8988T (cell line): ENCODE measurements around the gene LRRC74A.

Source experiments
- DNase-seq: peaks from one replicate; pipeline ENCODE4 v3.0.0; 2011

The LRRC74A gene

DNA sequence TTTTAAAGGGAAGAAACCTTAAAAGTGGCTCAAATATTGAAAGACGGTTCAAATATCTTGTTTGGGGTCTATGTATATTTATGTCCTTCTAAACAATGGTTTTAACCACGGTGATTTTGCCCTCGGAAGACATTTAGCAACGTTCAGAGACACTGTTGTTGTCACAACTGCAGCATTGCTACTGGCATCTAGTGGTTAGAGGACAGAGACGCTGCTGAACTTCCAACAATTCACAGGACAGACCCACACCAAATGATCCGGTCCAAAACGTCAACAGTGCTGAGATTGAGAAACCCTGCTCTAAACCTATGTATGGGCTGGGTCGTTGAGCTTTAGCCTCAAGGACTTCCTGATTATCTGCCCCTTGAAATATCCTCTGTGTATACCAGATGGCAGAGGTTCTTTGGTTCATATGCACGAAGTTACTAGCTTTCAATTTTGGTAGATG lies 15.2 kb upstream of the LRRC74A start:
- DNase-seq, result no peak

DNA sequence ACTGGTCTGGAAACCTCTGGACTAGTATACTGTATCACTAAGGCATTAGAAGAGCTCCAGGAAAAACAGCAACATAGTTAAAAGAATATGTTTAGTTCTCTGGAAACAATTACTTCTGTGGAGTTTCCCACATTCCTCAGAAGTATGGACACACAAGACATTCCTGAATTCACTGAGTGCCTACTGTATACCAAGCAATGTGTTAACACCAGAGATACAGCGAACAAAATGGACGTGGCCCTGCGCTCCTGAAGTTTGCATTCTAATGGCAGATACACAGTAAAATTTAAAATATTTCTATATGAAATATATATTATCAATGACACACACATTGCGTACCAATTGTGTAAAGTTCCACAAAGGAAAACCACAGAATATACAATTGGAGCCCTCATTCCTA lies 14.6 kb upstream of the LRRC74A start:
- no peak for DNase-seq

DNA sequence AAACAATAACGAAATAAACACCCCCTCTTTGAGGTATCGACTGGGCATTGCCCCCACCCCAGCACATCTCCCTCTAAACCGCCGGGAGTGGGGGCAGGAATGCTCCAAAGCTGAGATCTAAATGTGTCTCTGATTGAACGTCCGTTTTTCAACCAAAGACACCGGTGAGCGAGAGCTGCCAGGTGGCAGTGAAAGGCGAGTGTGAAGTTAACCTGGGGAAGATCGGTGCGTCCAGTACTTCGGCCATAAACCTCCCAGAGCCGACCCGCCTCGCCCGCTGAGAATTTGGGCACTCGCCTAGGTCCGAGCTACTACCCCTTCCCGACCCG lies 14.2 kb upstream of the LRRC74A start:
- DNase-seq, result no peak

DNA sequence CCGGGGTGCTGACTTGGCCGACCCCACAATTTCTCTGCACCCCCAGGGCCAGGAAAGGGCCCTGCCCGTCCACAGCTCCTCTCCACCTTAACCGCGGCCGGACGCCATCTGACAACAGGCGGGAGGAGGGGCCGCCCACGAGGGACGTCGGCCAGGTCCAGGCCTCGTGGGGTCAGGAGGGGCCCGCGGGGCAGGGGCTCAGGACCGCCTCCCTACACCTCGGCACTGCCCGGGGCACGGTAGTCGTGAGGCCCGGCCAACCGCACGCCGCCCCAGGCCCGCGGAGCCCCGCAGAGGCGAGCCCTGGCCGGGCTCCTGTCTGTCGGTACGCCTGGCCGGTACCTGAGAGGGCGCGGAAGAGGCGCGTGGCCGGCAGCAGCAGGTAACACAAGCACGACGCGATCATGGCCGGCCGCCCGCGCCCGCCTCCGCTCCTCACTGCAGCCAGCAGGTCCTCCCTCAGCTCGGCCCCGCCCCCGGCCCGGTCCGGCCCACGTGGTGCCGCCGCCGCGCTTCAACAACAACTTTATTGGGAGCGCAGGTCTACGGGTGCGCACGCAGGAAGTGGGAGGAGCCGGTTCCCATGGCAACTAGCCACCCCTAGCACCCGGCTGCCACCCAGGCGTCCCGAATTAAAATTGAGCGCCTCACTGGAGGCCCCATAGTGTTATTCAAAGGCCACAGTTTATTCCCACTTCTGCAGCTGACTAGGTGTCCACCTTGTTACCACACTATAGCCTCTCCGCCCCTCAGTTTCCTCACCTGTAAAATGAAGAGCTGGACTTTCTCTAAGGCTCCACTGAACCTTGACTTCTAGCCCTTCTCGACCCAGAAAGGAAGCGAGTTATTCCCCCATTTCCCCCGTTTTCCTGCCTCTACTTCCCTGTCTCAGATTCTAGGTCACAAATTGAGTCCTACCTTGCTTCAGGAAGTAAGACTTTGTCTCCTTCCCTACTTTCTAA lies 13.5 kb upstream of the LRRC74A start, which contains the start of gene ANGEL1:
Gene ANGEL1 (minus strand): TSS at position 461 of the 962 bp plus-strand sequence. CDS start 55 bp downstream, at position 406.
- DNase-seq, result peak; percentile 67

DNA sequence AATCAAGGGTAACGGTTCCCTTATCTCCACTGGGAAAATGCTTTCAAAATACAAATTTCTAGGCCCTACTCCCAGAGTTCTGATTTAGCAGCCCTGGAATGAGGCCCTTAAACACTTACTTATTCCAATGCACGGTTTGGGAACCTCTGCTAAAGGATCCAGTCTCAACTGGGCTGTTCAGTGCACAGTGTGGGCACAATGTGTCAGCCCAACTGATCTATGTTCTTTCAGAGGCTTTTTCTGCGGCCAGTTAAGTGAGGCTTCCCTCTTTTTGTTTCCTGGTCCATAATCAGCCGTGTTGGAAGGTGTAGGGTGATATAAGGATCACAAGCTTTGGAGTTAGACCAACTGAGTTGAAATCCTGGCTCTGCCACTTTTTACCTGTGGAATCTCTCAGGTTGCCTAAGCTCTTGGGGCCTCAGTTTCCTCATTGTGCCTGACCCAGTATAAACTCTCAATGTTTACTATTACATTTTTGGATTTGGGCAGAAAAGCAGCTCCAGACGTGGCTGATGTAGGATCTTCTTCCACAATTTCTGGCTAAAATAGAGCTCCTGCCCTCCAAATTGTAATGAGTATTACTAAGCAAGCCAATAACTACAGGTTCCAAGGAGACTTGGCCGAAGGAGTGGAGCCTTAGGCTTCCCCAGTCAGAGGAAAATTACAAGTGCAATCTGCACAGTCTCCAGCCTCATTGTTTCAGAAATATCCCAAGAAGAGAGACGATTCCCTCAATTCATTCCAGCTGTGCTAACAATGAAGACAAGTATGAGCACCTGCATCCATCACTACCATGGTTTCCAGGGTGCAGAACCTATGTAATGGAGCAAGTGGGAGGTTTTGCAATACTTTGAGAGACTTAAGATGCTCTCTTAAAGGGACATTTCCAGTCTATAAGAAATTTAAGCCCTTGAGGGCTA lies 11.2 kb upstream of the LRRC74A start:
- no peak for DNase-seq

DNA sequence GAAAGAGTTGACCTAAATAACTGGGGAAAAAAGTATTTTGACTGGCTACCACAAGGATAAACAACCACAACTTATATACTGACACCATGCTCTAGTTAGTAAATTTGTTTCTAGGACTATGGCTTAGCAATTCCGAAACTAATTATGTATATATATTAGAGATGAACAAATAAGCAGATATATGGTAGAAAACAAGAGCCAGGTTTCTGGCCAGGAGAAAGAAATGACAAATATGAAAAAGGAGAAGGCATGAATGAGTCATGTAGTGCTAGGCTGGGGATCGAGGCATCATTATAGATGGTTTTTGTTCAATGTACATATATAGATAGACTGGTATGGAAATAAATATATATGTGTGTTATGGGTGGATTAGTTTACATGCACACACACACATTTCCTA lies 5.5 kb upstream of the LRRC74A start:
- no peak for DNase-seq

DNA sequence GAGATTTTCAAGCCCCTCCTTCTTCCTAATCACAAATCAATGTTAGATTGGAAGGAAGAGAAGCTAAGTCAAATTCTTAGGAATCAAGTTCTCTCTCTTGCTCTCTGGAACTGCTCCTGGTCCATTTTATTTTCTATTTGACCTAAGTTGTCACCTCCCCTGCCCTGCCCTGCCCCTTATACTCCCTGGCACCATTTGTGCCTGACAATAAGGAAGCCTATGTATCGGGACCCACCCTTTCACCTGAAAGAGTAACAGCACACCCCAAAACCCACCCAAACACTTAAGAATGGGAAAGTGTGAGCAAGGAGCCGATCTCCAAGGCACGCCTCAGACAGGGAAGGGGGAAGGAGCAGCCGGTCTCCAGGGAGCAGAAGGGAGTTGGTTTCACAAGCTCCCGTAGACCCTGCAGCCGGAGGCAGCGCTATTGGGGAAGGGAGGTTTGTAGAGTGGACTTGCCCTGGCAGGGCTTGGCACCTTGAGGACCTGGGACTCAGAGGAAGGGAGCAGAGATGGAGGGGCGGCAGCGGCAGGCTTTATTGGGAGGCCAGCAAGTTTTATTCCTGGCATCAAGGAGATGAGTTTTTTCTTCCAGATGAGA lies 1.6 kb downstream of the LRRC74A start:
- no peak for DNase-seq

DNA sequence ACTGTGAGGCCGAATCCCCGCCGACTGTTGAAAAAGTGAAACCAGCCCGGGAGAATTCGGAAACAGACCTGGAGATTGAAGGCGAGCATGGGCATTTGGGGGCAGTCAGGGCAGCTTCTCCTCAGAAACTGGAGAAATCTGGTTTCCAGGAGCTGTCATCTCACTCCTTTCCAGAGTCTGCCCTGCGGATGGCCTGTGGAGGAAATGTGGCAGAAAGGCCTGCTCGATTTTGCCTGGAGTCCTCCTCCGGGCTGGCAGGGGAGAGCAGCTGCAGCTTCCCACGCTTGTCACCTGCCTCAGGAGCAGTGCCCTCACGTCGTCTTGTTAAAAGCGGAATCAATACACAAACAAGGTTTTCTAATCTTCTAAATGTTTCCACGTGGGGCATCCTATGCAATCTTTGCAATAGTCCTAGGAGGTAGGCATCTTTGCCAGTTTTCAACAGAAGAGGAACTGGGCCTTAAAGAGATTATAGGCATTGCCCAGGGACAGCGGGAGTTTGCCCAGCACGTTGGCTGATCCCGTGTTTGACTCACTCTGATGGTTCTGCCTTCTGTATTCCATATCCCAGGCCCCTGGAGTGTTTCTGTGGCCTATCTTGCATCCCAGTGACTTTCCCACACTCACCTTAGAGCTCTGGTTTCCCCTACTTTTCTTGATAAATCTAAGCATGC lies 2.3 kb downstream of the LRRC74A start:
- no peak for DNase-seq

DNA sequence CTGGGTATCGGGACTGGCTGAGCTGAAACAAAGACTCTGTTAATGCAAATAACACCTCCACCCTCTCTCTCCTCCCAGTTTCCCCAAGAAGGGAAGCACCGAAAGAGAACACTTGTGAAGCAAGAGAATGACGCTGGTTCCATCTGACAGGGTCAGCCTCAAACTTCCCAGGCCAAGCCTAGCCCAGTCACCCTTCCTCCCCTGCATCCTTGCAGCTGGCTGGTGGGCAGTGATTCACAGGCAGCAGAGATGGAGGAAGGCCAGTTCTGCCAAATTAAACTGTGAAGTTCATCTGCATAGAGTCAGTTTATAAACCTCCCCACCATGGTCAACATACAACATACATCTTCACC lies 2.8 kb downstream of the LRRC74A start:
- no peak for DNase-seq

DNA sequence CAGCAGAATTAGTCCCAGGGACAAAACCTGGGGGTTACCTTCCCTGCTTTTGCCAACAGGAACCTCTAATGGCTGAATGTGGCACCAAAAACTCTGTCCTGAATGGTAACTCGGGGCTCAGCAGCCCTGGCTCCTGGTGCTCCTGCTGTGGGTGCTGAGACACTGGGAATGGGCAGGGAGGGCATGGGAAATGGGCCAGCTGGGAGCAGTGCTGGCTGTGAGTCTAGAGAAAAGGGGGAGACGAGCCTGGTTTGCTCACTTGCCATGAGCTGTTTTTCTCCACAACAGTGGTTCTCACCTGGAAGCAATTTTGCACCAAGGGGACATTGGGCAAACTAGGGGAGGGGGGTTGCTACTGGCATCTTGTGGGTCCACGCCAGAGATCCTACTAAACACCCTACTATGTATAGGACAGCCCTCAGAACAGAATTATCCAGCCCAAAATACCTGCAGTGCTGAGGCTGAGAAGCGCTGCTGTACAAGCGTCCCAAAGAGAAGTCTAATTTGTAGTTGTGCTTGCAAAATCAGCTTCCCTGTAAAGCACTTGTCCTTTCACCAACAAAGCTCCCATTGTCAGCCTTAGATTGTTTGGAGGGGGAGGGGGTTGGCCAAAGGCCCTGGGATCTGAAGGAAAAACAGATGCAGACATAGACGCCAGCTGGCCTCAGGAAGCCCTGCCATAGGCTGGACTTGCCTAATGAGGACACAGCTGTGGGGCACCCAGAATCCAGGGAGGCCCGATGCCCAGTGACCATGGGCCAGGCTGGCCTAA lies 3.6 kb downstream of the LRRC74A start:
- DNase-seq, result no peak

DNA sequence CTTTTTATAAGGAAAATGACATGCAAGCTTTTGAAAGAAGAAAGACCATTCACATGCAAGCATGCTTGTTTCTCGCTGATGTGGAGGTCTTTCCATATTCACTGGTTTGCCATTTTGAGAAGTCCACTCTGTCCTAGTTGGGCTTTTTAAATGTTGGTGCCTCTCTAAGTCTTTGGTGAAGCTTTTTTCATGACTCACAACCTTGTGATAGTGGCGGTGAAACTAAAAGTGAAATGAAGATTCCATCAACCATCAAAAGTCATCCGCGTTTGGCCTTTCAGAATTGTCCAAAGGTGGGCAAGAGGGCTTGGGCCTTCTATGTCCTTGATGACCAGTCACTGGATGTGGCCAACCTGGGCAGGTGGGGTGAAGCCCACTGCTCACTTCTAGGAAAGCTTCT lies 4.3 kb downstream of the LRRC74A start:
- DNase-seq, result no peak

DNA sequence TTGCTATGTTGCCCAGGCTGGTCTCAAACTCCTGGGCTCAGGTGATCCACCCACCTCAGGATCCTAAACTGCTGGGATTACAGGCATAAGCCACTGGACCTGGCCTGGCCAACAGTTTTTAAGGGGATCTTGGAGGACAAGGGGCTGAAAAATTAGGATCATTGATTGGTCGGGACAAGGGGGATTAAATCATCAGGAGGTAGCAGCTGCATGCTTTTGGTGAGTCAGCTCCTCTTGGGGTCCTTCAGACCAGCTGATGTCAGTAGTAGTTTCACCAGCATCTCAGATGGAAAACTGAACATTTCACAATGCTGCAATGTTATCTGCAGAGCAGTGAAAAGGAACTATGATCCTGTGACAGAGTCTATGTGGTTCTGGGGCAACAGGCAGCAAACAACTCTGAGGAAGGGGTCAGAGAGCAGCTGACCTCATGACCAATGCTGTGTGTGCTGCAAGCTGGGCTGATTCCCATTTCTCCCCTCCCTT lies 6.3 kb downstream of the LRRC74A start:
- no peak for DNase-seq

DNA sequence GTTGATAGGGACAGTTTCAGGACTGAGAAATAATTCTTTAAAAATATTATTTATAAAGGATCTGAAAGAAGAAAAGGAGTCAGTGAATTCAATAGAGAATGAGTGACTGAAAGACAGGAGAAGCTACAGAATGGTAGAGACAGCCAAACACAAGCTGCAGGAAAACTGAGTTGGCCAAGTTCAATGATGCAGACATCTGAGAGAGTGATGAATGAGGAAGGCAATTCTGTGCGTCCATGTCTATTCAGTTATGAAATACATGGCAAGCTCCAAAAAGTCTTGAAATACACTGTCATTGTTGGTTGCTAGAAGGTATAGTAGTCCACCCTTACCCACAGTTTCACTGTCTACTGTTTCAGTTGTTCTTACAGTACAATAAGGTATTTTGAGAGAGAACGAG lies 6.8 kb downstream of the LRRC74A start:
- DNase-seq, result no peak

DNA sequence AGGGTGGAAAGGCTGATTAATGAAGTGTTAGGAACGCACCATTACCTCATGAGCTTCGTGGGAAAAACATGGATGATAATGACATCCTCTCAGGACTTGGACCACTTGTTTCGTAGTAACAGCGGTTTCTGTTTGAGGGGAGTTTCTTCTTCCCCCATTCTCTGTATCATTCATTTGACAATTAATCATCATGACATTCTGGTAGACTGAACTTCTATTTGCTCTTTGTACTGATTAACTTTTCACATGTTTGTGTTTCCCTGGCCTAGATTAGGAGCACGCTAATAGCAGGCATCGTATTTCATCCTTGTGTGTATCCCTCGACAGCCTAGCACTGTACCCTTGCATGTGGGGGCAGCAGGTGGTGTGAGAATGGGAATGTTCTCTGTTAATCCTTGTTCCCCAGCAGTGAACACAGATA lies 8.0 kb downstream of the LRRC74A start:
- no peak for DNase-seq

DNA sequence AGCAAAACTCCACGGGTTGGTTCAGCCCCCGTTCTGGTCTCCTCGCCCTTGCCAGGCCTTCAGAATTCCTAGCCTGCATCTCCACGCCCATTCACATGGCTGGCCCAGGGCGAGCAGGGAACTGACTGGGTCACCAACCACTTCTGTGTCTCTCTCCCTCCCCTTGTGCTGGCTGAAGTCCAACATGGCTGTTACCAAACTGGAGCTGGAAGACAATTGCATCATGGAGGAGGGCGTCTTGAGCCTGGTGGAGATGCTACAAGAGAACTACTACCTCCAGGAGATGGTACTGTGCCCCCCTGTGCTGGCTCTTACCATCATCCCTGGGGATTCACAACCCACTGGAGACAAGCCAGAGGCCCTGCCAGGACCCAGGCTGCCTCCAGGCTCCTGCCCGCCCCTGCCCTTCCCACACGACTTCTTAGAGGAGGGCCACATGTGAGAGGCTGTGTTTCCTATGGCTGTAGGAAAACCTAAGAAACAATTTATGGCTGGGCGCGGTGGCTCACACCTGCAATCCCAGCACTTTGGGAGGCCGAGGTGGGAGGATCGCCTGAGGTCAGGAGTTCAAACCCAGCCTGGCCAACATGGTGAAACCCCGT lies 9.9 kb downstream of the LRRC74A start:
- DNase-seq, result no peak

DNA sequence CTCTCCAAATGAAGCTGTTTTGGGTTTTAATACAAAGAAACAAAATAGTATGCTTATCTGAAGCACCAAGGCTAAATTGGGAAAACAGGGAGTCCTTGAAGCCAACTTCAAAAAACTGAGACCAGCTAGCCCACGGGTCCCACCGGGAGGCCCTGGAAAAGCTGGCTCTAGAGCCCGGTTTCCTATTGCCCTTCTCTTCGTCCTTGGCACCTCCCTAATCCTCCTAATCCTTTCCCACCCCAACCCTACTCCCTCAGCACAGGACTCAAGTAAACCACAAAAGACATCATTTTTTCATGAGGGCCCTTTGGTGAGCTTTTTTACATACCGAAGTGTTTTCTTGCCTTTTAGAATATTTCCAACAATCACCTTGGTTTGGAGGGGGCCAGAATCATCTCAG lies 11.3 kb downstream of the LRRC74A start:
- no peak for DNase-seq

DNA sequence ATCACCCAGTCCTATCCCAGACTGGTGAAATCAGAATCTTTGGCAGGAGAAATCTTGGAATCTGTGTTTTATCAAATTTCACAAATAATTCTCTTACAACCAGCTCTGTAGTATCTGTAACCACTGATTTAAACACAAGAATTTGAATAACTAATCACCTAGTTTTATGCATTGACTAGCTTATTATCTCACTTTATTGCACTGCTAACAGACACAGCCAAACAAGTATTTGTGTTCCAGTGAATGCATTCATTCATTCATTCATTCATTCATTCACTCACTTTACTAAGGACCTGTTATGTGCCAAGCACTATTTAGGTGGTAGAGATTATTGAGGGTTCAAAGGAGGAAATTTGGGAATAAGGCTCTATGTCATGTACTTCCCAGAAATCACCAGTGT lies 16.2 kb downstream of the LRRC74A start:
- DNase-seq, result no peak

DNA sequence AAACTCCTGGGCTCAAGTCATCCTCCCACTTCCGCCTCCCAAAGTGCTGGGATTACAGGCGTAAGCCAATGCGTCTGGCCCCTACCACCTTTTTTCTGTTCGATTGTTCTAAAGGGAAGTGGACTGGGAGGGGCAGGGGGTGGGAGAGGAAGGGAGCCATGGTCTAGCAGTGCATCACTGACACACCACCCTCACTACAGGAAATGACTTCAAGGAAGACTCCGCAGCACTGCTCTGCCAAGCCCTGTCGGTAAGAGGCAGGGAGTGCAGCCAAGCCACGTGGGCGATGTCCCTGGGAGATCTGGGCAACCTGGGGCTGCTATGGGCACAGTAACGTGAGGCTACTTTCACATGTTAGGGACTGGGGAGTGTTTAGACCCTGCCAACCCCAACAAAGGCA lies 18.0 kb downstream of the LRRC74A start:
- DNase-seq, result peak; percentile 39

DNA sequence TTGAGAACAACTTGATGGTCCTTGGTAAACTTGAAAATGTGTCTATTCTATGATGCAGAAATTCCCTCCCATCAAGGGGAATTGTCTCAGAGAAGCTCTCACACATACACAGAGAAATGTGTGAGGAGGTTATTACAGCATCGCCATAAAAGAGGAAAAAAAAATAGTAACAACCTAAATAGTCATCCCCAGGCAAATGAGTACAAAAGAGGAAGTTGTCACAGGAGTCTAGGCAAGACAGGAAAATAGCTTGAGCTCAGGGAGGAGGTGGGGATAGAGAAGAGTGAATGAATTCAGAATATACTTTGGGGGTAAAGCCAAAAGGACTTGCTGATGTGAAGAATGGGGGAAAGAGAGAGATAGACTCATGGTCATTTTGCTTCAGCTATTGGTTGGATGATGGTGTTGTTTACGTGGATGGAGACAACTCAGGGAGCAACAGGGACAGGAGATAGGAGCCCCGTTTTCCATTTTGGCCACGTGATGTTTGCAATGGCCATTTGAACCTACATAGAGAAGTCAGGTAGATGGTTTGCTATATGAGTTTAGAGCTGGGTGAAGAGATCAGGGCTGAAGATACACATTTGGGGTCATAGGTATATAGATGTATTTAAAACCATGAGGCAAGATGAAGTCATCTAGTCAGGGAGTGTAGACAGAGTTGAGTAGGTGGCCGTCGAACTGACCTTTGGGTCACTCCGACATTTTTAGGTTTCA lies 20.3 kb downstream of the LRRC74A start:
- DNase-seq, result no peak

DNA sequence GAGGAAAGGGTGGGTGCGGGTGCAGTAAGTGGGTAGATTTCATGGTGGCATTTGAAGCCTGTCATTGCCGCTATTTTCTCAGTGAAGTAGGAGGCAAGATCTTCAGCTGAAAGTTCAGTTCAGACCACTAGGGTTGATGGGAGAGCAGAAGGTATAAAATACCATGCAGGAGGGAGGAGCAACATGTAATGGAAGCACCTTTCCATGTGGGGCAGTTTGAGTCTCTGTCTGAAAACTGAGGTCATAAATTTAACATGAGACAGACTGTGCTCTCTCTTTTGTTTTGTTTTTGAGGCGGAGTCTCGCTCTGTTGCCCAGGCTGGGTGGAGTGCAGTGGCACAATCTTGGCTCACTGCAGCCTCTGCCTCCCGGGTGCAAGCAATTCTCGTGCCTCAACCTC lies 22.7 kb downstream of the LRRC74A start:
- no peak for DNase-seq

DNA sequence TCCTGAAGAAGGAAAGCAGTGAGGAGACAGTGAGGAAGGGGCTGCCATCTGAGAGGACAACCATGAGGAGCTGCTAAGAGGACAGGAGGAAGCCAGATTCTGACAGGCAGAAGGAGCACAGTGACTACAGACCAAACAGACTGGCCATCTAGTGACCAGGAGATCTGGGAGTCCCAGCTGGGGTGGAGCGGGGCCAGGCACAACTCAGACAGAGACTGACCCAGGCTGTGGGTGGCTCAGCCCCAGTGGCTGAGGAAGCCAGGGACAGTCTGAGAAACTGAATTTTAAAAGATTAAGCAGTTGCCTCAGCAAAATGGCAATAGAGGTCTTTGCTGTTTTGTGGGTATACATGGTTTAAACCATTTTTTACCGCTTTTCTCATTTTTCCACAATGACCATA lies 28.9 kb downstream of the LRRC74A start:
- no peak for DNase-seq
